A673 (cell line): ENCODE results near the gene ANKMY1. TPM values are rescaled to one million over a fixed set of nuclear protein-coding genes. Genes with fewer than 3 reads are reported as not detected.

Source experiments
- BruUV-seq: library from RNA; stranded (reverse); fragments of 400-500 nt; replicated peaks from 2 replicates; lab custom pipeline; 2021; lab: Mats Ljungman, UMichigan
- CTCF ChIA-PET: fragments of 300-600 bp; sonication (Branson Sonifier 250); formaldehyde crosslinking; loops from one replicate; lab custom pipeline; 2022; ENCODE audit warnings: antibody characterized with exemption; lab: Charles Lee
- POLR2A ChIA-PET: fragments of 300-600 bp; sonication (Branson Sonifier 250); formaldehyde crosslinking; loops from one replicate; lab custom pipeline; 2022; ENCODE audit warnings: antibody characterized with exemption; ENCODE audit not compliant: low non-redundant PET; lab: Charles Lee
- DNase-seq: peaks from one replicate; pipeline ENCODE4 v3.0.0-alpha.2; 2015; ENCODE audit warnings: low spot score
- H3K27ac ChIP-seq: fragments of 200-600 bp; sonication (generic); 2 replicates; pipeline ENCODE4 v1.5.1; 2016; ENCODE audit warnings: mixed run types, low read depth, mild to moderate bottlenecking, mixed read lengths, antibody characterized with exemption, low read length; ENCODE audit not compliant: poor library complexity, severe bottlenecking
- H3K27me3 ChIP-seq: fragments of 200-600 bp; sonication (generic); replicated peaks from 2 replicates; pipeline ENCODE4 v1.6.1; 2017; ENCODE audit warnings: mixed run types, low read depth, mild to moderate bottlenecking, mixed read lengths, antibody characterized with exemption, low read length; ENCODE audit not compliant: insufficient read depth, poor library complexity
- H3K36me3 ChIP-seq: fragments of 200-600 bp; sonication (generic); 2 replicates; pipeline ENCODE4 v1.6.1; 2016; ENCODE audit warnings: mixed run types, mild to moderate bottlenecking, mixed read lengths, antibody characterized with exemption, low read length; ENCODE audit not compliant: insufficient read depth, poor library complexity, severe bottlenecking
- H3K4me1 ChIP-seq: fragments of 200-600 bp; sonication (generic); 2 replicates; pipeline ENCODE4 v1.6.1; 2017; ENCODE audit warnings: mixed run types, mild to moderate bottlenecking, mixed read lengths, antibody characterized with exemption, low read length; ENCODE audit not compliant: insufficient read depth, poor library complexity, severe bottlenecking
- H3K4me3 ChIP-seq: fragments of 200-600 bp; sonication (generic); 2 replicates; pipeline ENCODE4 v1.5.1; 2016; ENCODE audit warnings: low read depth, mixed run types, mild to moderate bottlenecking, mixed read lengths, low read length; ENCODE audit not compliant: poor library complexity, severe bottlenecking
- H3K9me3 ChIP-seq: fragments of 200-600 bp; sonication (generic); 2 replicates; pipeline ENCODE4 v1.6.1; 2016; ENCODE audit warnings: mixed run types, low read depth, mild to moderate bottlenecking, mixed read lengths, antibody characterized with exemption, low read length; ENCODE audit not compliant: poor library complexity, severe bottlenecking
- EZH2 ChIP-seq: fragments of 200-600 bp; sonication (generic); IDR thresholded peaks from 2 replicates; pipeline ENCODE4 v1.6.1; 2017; ENCODE audit warnings: borderline replicate concordance, low read depth, mild to moderate bottlenecking, mixed read lengths, antibody characterized with exemption, low read length; ENCODE audit not compliant: poor library complexity, severe bottlenecking
- intact Hi-C: fragments of 100-400 bp; cut with micrococcal nuclease; formaldehyde crosslinking; loops from one replicate; pipeline ENCODE4 v1.10.0; 2022; ENCODE audit not compliant: unreplicated experiment
- total RNA-seq: library from RNA; stranded (reverse); gene quantifications from 2 replicates; pipeline ENCODE4 v1.2.3, GENCODE V29; 2021
- TF ChIP-seq, protein P1 (sequence below): fragments of 300-800, 200-600 bp; sonication (generic); conservative IDR thresholded peaks from 2 replicates; pipeline ENCODE4 v1.5.1; 2017; ENCODE audit warnings: low read depth, mild to moderate bottlenecking, antibody characterized with exemption, low read length, moderate library complexity, mixed read lengths

Gene ANKMY1
- total RNA-seq, 1 experiment from 2014 or later, result 21.8 TPM

DNA sequence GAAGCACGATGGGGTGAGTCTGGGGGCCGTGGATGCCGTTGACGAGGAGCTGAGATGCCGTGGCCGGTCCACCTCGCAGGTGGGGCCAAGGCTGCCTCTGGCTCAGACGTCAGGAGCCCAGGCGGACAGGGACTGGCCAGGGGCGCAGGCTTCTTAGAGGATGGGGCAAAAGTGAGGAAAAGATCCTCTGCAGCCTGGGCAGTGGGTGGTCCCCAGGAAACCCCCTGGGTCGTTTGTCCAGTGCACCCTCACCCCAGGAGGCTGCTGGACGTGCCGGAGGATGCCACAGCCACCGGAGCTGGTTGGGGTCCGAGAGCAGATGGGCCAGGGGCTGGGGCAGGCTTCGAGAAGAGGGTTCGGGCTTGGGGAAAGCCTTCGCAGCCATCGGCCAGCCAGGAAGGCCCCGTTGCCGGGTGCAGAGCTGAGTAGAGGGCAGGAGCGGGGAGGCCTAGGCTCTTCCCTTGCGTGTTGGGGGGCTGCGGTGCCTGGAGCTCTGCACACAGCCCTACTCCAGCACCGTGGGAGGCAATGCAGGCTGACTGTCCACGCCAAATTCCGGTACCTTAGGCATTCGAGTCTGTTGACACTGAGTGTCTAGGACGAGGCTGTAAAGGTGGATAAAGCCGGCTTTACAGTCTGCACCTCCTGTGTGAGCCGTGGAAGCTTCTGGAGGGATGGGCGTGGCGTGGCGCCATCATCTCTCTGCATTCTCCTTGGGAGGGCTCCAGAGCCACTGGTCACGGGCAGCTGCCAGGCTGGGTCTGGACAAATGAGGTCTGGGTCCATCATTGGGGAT, 103.5 kb downstream of the ANKMY1 start:
- no peak overlapping the region for H3K4me3 ChIP-seq

DNA sequence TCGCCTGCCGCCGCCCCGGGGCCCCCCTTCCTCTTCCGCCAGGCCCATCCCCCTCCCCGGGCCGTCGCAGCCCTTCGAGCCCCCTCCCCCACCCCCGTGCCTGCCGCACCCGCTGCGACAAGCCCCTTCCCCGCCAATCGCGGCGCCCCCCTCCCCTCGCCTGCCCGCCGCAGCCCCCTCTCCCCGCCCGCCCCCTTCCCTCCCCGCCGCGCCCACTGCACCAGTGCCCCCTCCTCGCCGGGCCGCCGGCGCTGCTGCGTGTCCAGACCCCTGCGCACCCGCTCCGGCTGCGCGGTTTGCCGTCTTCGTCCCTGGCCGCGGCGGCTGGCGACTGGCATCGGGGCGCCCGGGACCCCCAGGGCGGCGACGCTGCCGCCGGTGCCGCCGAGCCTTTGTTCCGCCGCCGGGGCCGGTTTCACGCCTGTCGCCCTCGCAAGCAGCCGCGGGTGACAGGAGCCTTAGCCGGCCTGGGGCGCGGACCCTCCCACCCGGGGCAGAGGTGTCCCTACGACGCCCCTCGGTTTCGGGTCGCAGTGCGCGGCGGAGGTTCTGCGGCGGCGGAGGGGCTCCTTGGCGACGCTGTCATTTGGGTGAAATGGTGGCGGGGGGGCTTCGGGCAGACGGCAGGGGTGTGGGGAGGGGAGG, 104.2 kb downstream of the ANKMY1 start:
- no peaks in the 10 kb centered on the region for H3K4me1 ChIP-seq
- ChIA-PET POLR2A (no interaction called here), CTCF (no interaction called here)
- intact Hi-C loops, result no loop called here
- H3K4me3 ChIP-seq, result no peak overlapping the region
- BruUV-seq, result no TSS peak
- no peak for DNase-seq
- TF ChIP-seq, protein P1, sequence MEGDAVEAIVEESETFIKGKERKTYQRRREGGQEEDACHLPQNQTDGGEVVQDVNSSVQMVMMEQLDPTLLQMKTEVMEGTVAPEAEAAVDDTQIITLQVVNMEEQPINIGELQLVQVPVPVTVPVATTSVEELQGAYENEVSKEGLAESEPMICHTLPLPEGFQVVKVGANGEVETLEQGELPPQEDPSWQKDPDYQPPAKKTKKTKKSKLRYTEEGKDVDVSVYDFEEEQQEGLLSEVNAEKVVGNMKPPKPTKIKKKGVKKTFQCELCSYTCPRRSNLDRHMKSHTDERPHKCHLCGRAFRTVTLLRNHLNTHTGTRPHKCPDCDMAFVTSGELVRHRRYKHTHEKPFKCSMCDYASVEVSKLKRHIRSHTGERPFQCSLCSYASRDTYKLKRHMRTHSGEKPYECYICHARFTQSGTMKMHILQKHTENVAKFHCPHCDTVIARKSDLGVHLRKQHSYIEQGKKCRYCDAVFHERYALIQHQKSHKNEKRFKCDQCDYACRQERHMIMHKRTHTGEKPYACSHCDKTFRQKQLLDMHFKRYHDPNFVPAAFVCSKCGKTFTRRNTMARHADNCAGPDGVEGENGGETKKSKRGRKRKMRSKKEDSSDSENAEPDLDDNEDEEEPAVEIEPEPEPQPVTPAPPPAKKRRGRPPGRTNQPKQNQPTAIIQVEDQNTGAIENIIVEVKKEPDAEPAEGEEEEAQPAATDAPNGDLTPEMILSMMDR, result no peak
- peak; percentile 40 for TF ChIP-seq EZH2
- H3K36me3 ChIP-seq, result no peaks in the 10 kb centered on the region
- H3K27me3 ChIP-seq, result peaks cover 7% of the 10 kb centered on the region
- H3K9me3 ChIP-seq, result no peaks in the 10 kb centered on the region
- no peak overlapping the region for H3K27ac ChIP-seq

More for the DNA sequence above, 103.5 kb downstream of the ANKMY1 start:
- Histone ChIP-seq H3K36me3 (no peaks in the 10 kb centered on the region), H3K4me1 (no peaks in the 10 kb centered on the region), H3K27ac (no peak overlapping the region), H3K27me3 (peaks cover 7% of the 10 kb centered on the region), H3K9me3 (no peaks in the 10 kb centered on the region)
- ChIA-PET CTCF (no interaction called here), POLR2A (no interaction called here)
- TF ChIP-seq, protein P1, result no peak
- TF ChIP-seq EZH2, result no peak
- DNase-seq, result no peak
- intact Hi-C loops, result no loop called here
- BruUV-seq, result no TSS peak

DNA sequence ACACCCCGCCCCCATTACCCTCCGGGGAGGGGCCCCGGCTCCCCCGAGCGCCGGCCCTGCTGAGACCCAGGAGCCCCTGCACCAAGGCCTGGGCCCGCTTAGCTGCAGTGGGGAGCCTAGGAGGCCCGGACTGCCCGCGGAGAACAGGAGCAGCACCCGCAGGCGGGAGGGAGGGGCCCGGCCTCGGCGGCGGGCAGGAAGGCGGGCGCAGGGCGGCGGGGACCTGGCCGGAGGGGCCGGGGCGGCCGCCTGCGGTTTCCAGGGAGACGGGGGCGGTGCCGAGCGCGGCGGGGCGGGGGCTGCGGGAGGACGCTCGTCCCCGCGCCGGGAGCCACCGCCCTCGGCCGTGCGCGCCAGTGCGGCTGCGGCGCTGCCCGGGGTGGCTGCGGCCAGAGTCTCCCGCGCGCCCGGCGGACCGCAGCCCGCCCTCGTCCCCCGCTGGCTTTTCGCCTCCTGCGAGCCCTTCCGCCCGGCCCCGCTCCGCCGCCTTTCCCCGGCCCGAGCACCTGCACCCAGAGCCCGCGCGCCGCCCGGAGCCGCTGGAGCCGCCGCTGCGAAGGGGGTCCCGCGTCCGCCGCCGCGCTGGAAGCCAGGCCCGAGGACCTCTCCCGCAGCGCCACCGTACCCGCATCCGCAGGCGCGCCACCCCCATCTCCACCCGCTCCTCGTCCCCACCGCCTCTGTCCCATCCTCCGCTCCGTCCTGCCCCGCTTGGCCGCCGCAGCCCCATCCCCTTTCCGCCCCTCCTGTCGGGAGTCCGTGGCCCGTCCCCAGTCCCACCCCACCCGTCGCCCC, 105.1 kb downstream of the ANKMY1 start:
- TF ChIP-seq, protein P1, result no peak
- no peak for TF ChIP-seq EZH2
- ChIA-PET POLR2A (no interaction called here), CTCF (no interaction called here)
- H3K27ac ChIP-seq, result no peak overlapping the region
- H3K4me3 ChIP-seq, result peak overlapping the region; percentile 52
- intact Hi-C loops, result no loop called here
- peak; percentile 19 for DNase-seq
- H3K27me3 ChIP-seq, result peaks cover 7% of the 10 kb centered on the region
- no peaks in the 10 kb centered on the region for H3K4me1 ChIP-seq
- BruUV-seq, result no TSS peak
- H3K9me3 ChIP-seq, result no peaks in the 10 kb centered on the region
- no peaks in the 10 kb centered on the region for H3K36me3 ChIP-seq
